SK-N-SH (cell line): ENCODE data around the gene DMRT1. TPM values are rescaled to one million over a fixed set of nuclear protein-coding genes. Genes with fewer than 3 reads are reported as not detected.

ENCODE experiments used
- CTCF ChIA-PET: fragments of 300-600, 350-600 bp; formaldehyde crosslinking; extraction: SDS; loops from one replicate; lab custom pipeline; 2021; lab: Yijun Ruan, JAX
- POLR2A ChIA-PET: fragments of 350-600 bp; sonication (Branson Sonifier 250); formaldehyde crosslinking; extraction: SDS; loops from one replicate; lab custom pipeline; 2020; ENCODE audit warnings: antibody characterized with exemption, inconsistent platforms; lab: Yijun Ruan, JAX
- DNase-seq: peaks from one replicate; pipeline ENCODE4 v3.0.0; 2012
- H2AFZ ChIP-seq: fragments of 200-600 bp; sonication (generic); 2 replicates; pipeline ENCODE4 v1.8.1; 2016; ENCODE audit warnings: antibody characterized with exemption, mild to moderate bottlenecking, low read depth
- H3F3A ChIP-seq: fragments of 200-600 bp; sonication (generic); replicated peaks from 2 replicates; pipeline ENCODE3; 2016; ENCODE audit warnings: antibody characterized with exemption, mild to moderate bottlenecking; ENCODE audit not compliant: insufficient read depth
- H3K27ac ChIP-seq, 2 experiments: fragments of 200-500 bp in 1 of 2; fragments of 200-600 bp in 1 of 2; sonication (Bioruptor generic) in 1 of 2; sonication (generic), shearing (Covaris generic) in 1 of 2; 2 replicates each; pipeline versions ENCODE4 v1.5.1 to v1.6.1; 2014 to 2016; ENCODE audit warnings: low read depth in 2 of 2, inconsistent platforms in 1 of 2, low read length in 1 of 2, mild to moderate bottlenecking in 1 of 2, mixed read lengths in 1 of 2
- H3K27me3 ChIP-seq: fragments of 200-600 bp; sonication (generic), shearing (Covaris generic); 2 replicates; pipeline ENCODE4 v1.6.1; 2016; ENCODE audit warnings: mixed run types; ENCODE audit not compliant: insufficient read depth
- H3K36me3 ChIP-seq, 2 experiments: fragments of 200-500 bp in 1 of 2; fragments of 200-600 bp in 1 of 2; sonication (Bioruptor generic) in 1 of 2; sonication (generic) in 1 of 2; replicated peaks in 1 of 2; 2 replicates each; pipeline versions ENCODE3 to v1.5.1; 2014 to 2016; ENCODE audit warnings: low read length in 1 of 2, mild to moderate bottlenecking in 1 of 2; ENCODE audit not compliant: insufficient read depth in 2 of 2, control insufficient read depth in 1 of 2
- H3K4me1 ChIP-seq, 2 experiments: fragments of 200-500 bp in 1 of 2; fragments of 200-600 bp in 1 of 2; sonication (Bioruptor generic) in 1 of 2; sonication (generic), shearing (Covaris generic) in 1 of 2; 2 replicates each; pipeline versions ENCODE4 v1.5.1 to v1.6.1; 2014 to 2016; ENCODE audit warnings: low read depth in 1 of 2, low read length in 1 of 2, mixed run types in 1 of 2; ENCODE audit not compliant: insufficient read depth in 2 of 2, control insufficient read depth in 1 of 2
- H3K4me2 ChIP-seq: fragments of 200-600 bp; sonication (generic), shearing (Covaris generic); 2 replicates; pipeline ENCODE4 v1.6.1; 2017; ENCODE audit warnings: mixed run types
- H3K4me3 ChIP-seq, 2 experiments: fragments of 200-500 bp in 1 of 2; fragments of 200-600 bp in 1 of 2; sonication (Bioruptor generic) in 1 of 2; sonication (generic), shearing (Covaris generic) in 1 of 2; 2 replicates each; pipeline versions ENCODE4 v1.5.1 to v1.8.1; 2014 to 2016; ENCODE audit warnings: low read depth in 2 of 2, inconsistent platforms in 1 of 2, low read length in 1 of 2, mild to moderate bottlenecking in 1 of 2, mixed read lengths in 1 of 2, moderate library complexity in 1 of 2
- H3K79me2 ChIP-seq: fragments of 200-600 bp; sonication (generic); 2 replicates; pipeline ENCODE4 v1.8.1; 2017; ENCODE audit warnings: mild to moderate bottlenecking; ENCODE audit not compliant: insufficient read depth
- H3K9ac ChIP-seq: fragments of 200-600 bp; sonication (generic); 2 replicates; pipeline ENCODE4 v1.6.1; 2017; ENCODE audit warnings: mixed run types
- H3K9me2 ChIP-seq: fragments of 200-600 bp; sonication (generic); 2 replicates; pipeline ENCODE4 v1.6.1; 2017; ENCODE audit warnings: mixed run types
- H3K9me3 ChIP-seq: fragments of 200-600 bp; sonication (generic); 2 replicates; pipeline ENCODE4 v1.6.1; 2017; ENCODE audit warnings: mixed run types, mild to moderate bottlenecking, moderate library complexity
- H4K20me1 ChIP-seq: fragments of 200-600 bp; sonication (generic); 2 replicates; pipeline ENCODE4 v1.6.1; 2017; ENCODE audit warnings: mild to moderate bottlenecking, mixed run types; ENCODE audit not compliant: insufficient read depth
- FOXM1 ChIP-seq: IDR thresholded peaks from 2 replicates; pipeline ENCODE4 v1.4.0; 2012; ENCODE audit warnings: low read depth, mild to moderate bottlenecking
- JUND ChIP-seq: IDR thresholded peaks from 2 replicates; pipeline ENCODE4 v1.4.0; 2012
- MEF2A ChIP-seq: IDR thresholded peaks from 2 replicates; pipeline ENCODE4 v1.4.0; 2012; ENCODE audit warnings: low read depth, borderline replicate concordance
- MXI1 ChIP-seq: IDR thresholded peaks from 2 replicates; pipeline ENCODE4 v1.6.1; 2012; ENCODE audit warnings: mild to moderate bottlenecking, low read depth, low read length, improper control_type of control experiment
- RCOR1 ChIP-seq: fragments of 150-350 bp; IDR thresholded peaks from 2 replicates; pipeline ENCODE4 v1.6.1; 2017; ENCODE audit warnings: antibody characterized with exemption, low read length
- RFX5 ChIP-seq: IDR thresholded peaks from 2 replicates; pipeline ENCODE4 v1.6.1; 2012; ENCODE audit warnings: mild to moderate bottlenecking, improper control_type of control experiment, low read length
- RXRA ChIP-seq: IDR thresholded peaks from 2 replicates; pipeline ENCODE4 v1.4.0; 2012; ENCODE audit warnings: low read depth, mild to moderate bottlenecking, borderline replicate concordance
- WGBS: methylation state at CpG from one replicate; pipeline ENCODE4 v1.1.6; 2017; ENCODE audit warnings: low lambda C conversion rate; 5-methylcytosine and 5-hydroxymethylcytosine counted together
- polyA plus RNA-seq, 3 experiments: library from polyadenylated mRNA; depleted of rRNA; stranded (reverse); fragments of >200 nt; gene quantifications; 2 replicates each; pipeline ENCODE4 v1.2.3, GENCODE V29; 2012
- TF ChIP-seq, protein P1 (sequence below): fragments of 150-350 bp; IDR thresholded peaks from 2 replicates; pipeline ENCODE4 v1.6.1; 2016; ENCODE audit warnings: mild to moderate bottlenecking, low read depth, low read length
- TF ChIP-seq, protein P2 (sequence below): IDR thresholded peaks from 2 replicates; pipeline ENCODE4 v1.6.1; 2012; ENCODE audit warnings: mild to moderate bottlenecking, low read depth, low read length, moderate library complexity
- TF ChIP-seq, protein P3 (sequence below): IDR thresholded peaks from 2 replicates; pipeline ENCODE4 v1.4.0; 2012; ENCODE audit warnings: low read depth
- TF ChIP-seq, protein P4 (sequence below): IDR thresholded peaks from 2 replicates; pipeline ENCODE4 v1.4.0; 2012; ENCODE audit warnings: low read depth, borderline replicate concordance

DMRT1 gene
- polyA plus RNA-seq, 1 of the 3 experiments (the other 2 are of a cell fraction) = not detected

DNA sequence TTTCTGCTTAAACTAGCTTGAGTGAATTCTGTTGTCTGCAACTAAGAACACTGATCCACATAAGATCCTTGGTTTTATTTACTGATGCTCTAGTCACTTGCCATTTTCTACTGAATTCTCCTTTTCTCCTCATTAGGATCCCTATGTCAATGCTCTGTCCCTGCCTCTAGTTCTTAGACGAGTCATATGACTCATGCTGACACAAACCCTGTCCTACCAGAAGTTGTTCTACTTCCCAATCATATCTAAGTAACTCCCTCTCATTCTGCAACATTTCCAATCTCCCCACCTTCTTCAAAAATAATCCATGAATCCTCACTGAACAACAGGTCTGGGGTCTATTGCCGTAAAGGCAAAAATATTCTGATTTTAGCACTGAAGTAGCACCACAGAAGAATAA lies 47.1 kb upstream of the DMRT1 start:
- DNase-seq = no peak
- Histone ChIP-seq H3K36me3 (no peaks in the 10 kb centered on the region), H4K20me1 (no peaks in the 10 kb centered on the region), H3K4me2 (no peak overlapping the region), H2AFZ (no peak overlapping the region), H3K27ac (no peak overlapping the region), H3K4me1 (no peaks in the 10 kb centered on the region), H3K9me3 (no peaks in the 10 kb centered on the region), H3K9me2 (no peaks in the 10 kb centered on the region), H3K27me3 (peaks cover 34% of the 10 kb centered on the region), H3K79me2 (no peaks in the 10 kb centered on the region), H3K4me3 (no peak overlapping the region), H3F3A (no peaks in the 10 kb centered on the region), H3K9ac (no peak overlapping the region)
- POLR2A ChIA-PET = no interaction called here
- 5% methylated on average over 2 of the region's 2 CpGs for WGBS
- CTCF ChIA-PET = no interaction called here
- TF ChIP-seq, protein P1, sequence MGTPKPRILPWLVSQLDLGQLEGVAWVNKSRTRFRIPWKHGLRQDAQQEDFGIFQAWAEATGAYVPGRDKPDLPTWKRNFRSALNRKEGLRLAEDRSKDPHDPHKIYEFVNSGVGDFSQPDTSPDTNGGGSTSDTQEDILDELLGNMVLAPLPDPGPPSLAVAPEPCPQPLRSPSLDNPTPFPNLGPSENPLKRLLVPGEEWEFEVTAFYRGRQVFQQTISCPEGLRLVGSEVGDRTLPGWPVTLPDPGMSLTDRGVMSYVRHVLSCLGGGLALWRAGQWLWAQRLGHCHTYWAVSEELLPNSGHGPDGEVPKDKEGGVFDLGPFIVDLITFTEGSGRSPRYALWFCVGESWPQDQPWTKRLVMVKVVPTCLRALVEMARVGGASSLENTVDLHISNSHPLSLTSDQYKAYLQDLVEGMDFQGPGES = no peak

DNA sequence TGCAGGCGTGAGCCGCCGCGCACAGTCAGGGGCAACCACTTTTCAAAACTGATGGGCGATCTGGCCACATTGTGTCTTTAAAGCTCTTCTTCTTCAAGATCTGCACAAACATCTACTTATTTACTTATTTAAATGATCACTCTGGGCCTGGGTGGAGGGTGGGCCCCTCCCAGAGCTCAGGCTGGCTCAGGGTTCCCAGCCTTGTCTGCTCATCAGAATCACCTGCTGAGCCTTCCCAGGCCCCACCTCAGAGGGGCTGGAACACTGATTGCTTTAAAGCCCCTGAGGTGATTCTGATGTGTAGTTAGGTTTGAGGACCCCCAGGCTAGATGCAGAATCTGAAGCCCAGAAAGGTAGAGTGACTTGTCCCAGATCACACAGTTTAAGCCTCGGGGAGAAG lies 45.6 kb upstream of the DMRT1 start:
- Histone ChIP-seq H3K4me3 (no peak overlapping the region), H3K4me2 (no peak overlapping the region), H4K20me1 (no peaks in the 10 kb centered on the region), H3K27ac (no peak overlapping the region), H3K27me3 (peaks cover 27% of the 10 kb centered on the region), H2AFZ (no peak overlapping the region), H3K36me3 (no peaks in the 10 kb centered on the region), H3K79me2 (no peaks in the 10 kb centered on the region), H3F3A (no peaks in the 10 kb centered on the region), H3K9ac (no peak overlapping the region), H3K4me1 (no peaks in the 10 kb centered on the region), H3K9me3 (no peaks in the 10 kb centered on the region), H3K9me2 (no peaks in the 10 kb centered on the region)
- no peak for TF ChIP-seq RXRA
- no peak for TF ChIP-seq JUND
- TF ChIP-seq, protein P2, sequence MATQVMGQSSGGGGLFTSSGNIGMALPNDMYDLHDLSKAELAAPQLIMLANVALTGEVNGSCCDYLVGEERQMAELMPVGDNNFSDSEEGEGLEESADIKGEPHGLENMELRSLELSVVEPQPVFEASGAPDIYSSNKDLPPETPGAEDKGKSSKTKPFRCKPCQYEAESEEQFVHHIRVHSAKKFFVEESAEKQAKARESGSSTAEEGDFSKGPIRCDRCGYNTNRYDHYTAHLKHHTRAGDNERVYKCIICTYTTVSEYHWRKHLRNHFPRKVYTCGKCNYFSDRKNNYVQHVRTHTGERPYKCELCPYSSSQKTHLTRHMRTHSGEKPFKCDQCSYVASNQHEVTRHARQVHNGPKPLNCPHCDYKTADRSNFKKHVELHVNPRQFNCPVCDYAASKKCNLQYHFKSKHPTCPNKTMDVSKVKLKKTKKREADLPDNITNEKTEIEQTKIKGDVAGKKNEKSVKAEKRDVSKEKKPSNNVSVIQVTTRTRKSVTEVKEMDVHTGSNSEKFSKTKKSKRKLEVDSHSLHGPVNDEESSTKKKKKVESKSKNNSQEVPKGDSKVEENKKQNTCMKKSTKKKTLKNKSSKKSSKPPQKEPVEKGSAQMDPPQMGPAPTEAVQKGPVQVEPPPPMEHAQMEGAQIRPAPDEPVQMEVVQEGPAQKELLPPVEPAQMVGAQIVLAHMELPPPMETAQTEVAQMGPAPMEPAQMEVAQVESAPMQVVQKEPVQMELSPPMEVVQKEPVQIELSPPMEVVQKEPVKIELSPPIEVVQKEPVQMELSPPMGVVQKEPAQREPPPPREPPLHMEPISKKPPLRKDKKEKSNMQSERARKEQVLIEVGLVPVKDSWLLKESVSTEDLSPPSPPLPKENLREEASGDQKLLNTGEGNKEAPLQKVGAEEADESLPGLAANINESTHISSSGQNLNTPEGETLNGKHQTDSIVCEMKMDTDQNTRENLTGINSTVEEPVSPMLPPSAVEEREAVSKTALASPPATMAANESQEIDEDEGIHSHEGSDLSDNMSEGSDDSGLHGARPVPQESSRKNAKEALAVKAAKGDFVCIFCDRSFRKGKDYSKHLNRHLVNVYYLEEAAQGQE = no peak
- TF ChIP-seq, protein P3, sequence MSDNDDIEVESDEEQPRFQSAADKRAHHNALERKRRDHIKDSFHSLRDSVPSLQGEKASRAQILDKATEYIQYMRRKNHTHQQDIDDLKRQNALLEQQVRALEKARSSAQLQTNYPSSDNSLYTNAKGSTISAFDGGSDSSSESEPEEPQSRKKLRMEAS = no peak
- no peak for TF ChIP-seq RFX5
- TF ChIP-seq MXI1 = no peak
- TF ChIP-seq RCOR1 = no peak
- TF ChIP-seq MEF2A = no peak
- TF ChIP-seq, protein P4, sequence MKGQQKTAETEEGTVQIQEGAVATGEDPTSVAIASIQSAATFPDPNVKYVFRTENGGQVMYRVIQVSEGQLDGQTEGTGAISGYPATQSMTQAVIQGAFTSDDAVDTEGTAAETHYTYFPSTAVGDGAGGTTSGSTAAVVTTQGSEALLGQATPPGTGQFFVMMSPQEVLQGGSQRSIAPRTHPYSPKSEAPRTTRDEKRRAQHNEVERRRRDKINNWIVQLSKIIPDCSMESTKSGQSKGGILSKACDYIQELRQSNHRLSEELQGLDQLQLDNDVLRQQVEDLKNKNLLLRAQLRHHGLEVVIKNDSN = no peak
- TF ChIP-seq FOXM1 = no peak
- POLR2A ChIA-PET = no interaction called here
- CTCF ChIA-PET = no interaction called here
- WGBS = 70% methylated on average over 6 of the region's 6 CpGs
- no peak for DNase-seq
